Erythroblast (primary cell): ENCODE measurements around the gene SV2C.
"Not testable (repeated sequence)": the region's sequence is repeated elsewhere in the genome, so short reads cannot be mapped to it uniquely, and the experiment has no call there.

Experiments
- DNase-seq, 2 experiments: peaks; one replicate each; lab custom pipeline; 2025; lab: John Stamatoyannopoulos, UW
- GATA1 ChIP-seq: IDR thresholded peaks from 2 replicates; pipeline ENCODE4 v1.6.1; 2011; ENCODE audit warnings: low read depth, mild to moderate bottlenecking, control low read depth, low read length, moderate library complexity
- POLR2A ChIP-seq: IDR thresholded peaks from 2 replicates; pipeline ENCODE4 v1.6.1; 2011; ENCODE audit warnings: mild to moderate bottlenecking, low read length

Gene SV2C

DNA sequence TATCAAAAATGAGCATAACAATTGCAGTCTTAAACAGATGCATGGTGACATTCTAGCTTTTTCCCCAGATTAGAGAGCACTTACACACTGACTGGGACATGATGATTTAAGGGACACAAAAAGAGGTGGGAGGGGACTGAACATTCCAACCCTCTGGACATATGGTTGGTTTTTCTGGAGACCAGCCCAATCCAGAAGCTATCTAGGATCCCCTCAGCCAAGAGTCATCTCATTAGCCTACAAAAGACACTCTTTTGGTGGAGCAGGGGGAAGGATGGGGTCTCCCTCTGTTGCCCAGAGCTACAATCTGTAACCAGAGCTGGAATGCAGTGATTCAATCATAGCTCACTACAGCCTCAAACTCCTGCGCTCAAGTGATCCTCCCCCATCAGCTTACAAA is 222.6 kb downstream of the SV2C start:
- TF ChIP-seq GATA1, result no peak
- no peak for DNase-seq

DNA sequence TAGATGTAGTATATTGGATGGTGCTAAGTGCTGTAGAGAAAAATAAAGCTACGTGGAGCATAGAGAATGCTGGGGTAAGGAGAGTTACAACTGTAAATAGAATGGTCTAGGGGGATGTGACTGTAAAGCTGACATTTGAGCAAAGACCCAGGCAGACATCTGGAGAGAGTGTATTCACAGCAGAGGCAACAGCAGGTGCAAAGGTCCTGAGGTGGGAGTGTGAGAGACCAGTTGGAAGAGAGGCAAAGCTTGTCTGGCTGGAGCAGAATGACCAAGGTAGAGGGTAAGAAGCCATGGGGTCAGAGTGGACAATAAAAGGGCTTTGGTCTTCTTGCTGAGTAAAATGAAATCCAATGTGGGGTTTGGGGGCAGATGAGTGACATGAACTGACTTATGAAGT is 227.0 kb downstream of the SV2C start:
- TF ChIP-seq POLR2A, result no peak
- TF ChIP-seq GATA1, result no peak
- no peak for DNase-seq

DNA sequence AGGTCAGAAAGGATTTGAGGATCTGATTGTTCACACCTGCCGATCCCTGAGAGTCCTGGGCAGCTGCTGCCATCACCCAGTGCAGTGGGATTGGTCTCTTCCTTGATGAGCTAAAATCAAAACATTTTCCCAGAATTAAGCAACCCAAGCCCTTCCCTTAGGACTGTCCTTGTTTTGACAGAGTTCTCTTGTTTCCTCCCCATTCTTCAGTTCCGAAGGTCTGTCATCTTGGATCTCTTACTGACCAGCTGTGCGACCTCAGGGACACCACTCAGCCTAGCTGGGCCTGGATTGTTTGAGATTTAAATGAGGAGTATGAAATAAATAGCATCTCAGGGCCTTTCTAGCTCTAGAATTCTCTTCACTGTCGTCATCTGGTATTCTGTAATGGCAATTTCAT is 229.6 kb downstream of the SV2C start:
- no peak for TF ChIP-seq GATA1
- no peak for DNase-seq

DNA sequence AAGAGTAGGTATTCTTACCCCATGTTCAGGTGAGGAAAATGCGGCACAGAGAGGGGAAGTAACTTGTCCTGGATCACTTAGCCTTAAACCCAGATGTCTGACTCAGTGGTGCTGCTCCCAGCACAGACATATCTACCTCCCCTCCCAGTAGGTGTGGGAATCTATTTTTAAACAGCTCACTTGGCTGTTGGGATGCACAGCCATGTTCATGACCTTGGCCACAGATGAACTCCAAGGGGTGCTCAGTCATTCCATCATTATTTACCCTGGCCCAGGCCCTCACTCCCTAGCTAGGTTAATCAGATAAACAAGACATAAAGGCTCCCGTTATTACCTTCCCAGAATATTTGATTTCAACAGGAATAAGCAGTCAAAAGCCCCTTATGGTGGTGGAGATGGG is 231.5 kb downstream of the SV2C start:
- DNase-seq, result no peak
- TF ChIP-seq GATA1, result no peak
- no peak for TF ChIP-seq POLR2A

DNA sequence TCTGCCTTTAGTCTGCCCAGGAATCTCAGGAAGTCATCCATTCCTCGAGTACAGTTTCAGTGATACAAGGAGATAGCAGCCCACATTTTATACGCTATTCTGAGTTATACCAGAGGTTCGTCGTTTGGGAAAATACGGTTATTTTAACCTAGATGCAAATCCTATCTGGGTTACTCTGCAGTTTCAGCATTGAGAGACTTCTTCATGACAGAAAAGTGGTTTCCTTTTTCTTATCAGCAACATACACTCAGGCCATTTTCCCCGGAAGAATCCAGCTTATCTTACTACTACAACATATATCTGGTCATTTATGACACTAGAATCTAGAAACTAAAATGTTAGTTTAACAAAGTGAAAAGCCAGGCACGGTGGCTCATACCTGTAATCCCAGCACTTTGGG is 236.5 kb downstream of the SV2C start:
- TF ChIP-seq GATA1 (peak; percentile 19), POLR2A (no peak)

DNA sequence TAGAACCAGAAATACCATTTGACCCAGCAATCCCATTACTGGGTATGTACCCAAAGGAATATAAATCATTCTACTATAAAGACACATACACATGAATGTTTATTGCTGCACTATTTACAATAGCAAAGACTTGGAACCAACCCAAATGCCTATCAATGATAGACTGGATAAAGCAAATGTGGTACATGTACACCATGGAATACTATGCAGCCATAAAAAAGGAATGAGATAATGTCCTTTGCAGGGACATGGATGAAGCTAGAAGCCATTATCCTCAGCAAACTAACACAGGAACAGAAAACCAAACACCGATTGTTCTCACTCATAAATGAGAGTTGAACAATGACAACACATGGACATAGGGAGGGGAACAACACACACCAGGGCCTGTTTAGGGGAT is 240.3 kb downstream of the SV2C start:
- not testable (repeated sequence) for DNase-seq

More for the DNA sequence above, 236.5 kb downstream of the SV2C start:
- DNase-seq, result peak; percentile 81 to 87

DNA sequence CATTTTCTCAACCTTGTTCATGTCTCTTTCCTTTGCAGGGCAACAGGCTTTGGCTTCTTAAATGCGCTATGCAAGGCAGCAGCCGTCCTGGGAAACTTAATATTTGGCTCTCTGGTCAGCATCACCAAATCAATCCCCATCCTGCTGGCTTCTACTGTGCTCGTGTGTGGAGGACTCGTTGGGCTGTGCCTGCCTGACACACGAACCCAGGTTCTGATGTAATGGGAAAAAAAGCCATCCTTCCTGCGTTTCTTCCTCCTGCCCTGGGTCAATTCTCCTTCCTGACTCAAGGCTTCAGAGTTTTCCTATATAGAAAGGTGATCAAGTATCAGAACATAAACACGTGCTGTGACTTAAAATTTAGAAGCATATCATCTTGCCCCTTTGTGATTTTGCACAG is 242.1 kb downstream of the SV2C start:
- TF ChIP-seq POLR2A, result no peak
- TF ChIP-seq GATA1, result no peak
- DNase-seq, result no peak

DNA sequence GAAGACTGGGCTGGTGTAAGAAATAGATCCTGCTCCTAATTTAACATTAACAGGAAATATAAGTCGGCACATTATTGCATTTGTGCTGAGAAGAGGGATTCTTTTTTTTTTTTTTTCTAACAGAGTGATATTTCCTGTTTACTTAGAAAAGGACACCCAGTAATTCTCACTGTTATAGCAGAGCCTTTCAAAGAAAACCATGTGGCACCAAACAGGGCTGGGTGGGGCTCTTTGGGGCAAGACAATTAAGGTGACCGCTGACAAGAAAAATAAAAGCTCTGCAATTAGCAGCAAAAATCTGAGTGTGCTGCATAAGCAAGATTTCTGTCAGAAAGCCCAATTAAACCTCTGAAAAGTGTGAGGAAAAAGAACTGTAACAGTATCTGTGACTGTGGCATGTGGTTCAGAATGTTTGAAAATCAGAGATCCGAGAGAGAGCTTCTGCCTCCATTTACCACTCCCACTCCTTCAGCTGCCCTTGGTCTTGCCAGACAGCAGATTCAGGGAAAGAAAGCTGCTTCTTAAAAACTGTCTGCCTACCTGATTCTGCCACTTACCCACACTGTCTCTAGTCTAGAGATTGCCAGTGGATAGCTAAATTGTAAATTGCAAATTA is 242.8 kb downstream of the SV2C start:
- DNase-seq, result no peak
- no peak for TF ChIP-seq GATA1
- TF ChIP-seq POLR2A, result no peak

DNA sequence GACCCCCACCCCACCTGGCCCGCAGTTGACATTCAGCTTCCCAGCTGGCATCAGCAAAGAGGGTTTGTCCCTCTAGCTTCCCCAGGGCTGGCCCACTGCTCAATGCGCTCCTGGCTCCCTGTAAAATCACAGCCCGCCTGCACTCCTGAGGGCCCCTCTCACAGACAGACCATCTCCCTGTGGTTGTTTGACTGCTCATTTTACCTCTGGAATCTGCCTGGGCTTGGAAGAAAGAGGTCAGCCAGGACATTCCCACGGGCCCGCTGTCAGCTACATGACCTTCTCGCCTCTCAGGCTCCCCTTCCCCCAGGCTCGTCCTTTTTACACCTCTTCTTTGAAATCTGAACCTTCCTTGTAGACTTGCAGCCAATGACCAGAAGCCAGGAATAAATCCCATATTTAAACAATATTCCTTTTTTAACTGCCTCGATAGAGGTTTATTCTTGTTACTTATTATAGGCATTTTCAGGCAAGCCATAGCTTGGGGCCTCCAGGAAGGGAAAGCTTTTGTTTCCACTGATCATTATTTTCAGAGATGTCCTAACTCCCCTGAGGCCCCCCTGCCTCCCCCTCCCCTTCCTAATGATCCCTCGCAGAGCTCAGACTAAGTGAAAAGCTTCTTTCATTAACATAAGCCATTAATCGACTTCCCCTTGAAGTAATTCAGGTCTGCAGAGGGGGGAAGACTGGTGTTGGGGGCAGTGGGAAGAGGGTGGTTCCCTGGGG is 243.6 kb downstream of the SV2C start:
- no peak for DNase-seq
- TF ChIP-seq POLR2A, result no peak
- TF ChIP-seq GATA1, result no peak

DNA sequence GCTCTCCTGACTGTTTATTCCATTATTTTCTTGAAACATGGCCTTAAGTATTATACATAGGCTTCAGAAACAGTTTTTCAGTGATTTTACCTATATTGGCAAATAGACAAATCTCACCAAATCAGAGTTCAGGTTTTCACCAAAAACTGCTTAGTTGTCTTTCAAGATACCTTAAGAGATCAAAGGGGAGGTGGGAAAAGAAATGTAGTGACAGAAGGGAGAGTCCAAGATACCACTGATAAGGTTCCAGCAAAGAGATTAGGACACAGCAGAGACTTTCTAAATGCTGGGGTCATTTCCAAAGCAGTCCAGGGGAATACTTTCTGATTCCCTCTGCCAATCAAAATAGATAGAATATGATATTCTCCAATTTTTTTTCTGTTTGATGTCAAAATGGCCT is 246.2 kb downstream of the SV2C start:
- TF ChIP-seq GATA1, result no peak
- TF ChIP-seq POLR2A, result no peak
- no peak for DNase-seq

DNA sequence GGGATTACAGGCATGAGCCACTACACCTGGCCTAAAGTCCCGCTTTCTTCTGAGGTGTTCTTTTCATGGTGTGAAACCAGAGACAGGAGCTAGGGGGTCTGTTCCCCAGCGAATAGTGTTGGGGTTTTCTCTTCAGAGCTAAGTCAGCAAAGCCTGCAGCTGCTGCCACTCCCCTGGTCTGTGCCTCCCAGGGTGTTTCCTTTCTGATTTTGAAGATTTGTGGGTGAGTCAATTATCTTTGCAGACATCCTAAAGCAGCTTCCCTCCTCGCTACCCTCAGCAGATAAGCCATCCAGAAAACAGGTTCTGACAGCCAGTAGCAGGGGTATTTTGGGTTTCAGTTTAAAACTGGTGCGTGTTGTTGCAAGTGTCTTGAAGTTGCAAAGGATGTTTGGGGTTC is 247.9 kb downstream of the SV2C start:
- TF ChIP-seq POLR2A (no peak), GATA1 (no peak)
- peak; percentile 46 to 64 for DNase-seq

DNA sequence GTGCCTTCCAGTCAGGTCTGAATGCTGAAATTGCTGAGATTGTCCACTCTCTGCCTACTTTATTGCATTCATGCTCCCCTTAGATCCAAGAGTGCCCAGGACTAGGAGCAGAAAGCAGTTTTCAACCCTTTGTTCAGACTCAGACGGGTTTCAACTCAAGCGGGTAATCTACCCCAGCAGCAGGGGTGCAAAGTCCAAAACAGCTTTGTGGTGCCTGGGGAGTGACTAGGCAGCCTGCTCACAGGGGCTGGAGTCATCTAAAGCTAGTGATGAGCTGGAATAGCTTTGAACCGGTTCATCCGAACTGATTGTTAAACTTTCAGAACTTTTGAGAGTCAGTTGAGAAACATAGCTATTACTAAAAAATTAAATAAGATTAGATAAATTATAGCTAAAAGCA is 248.9 kb downstream of the SV2C start:
- DNase-seq, result peak; percentile 24 to 63
- TF ChIP-seq POLR2A, result no peak
- no peak for TF ChIP-seq GATA1

DNA sequence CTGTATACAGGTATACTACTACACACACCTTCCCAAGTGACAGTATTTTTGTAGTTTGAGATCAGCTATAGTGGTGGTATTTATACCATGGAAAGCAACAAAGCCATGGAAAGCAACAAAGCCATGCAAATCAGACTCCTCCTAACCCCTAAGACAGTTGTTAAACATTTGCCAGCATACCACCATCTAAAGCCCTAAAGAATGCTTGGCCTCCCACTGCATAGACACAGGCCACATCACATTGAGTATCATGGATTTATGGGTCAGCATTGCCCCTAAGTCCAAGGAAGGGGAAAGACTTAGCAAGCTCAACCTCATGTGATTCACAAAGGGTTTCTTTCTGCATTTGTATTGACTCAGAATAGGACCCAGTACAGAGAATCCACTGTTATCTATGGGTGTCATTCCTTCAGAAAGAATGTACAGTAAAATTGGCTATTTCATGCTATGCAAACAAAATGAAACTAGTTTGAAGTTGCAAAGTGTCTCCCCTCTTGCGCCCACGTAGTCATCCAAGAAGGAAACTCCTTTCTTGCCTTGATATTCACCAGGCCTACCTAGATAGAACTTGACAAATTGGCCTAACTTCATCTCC is 249.5 kb downstream of the SV2C start:
- peak in 1 of 2 experiments; percentile 31 for DNase-seq
- TF ChIP-seq GATA1 (no peak), POLR2A (no peak)

DNA sequence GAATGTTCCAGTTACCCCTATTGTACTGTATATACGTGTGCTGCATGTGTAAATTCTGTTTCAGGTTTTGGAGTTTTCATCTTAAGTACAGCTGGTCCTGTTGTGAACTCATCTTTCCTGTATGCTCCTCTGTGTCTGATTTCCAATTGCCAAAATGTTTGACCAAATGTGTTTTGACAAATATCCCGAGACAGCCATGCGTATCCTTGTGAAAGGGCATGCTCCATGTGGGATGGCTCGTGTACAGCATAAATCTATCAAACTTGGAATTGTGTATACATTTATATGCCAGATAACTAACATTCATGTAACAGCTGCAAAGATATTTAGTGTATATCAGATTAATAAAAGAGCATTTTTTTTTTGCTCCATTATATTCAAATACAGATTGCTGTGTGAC is 250.4 kb downstream of the SV2C start:
- TF ChIP-seq POLR2A (no peak), GATA1 (no peak)
- no peak for DNase-seq

DNA sequence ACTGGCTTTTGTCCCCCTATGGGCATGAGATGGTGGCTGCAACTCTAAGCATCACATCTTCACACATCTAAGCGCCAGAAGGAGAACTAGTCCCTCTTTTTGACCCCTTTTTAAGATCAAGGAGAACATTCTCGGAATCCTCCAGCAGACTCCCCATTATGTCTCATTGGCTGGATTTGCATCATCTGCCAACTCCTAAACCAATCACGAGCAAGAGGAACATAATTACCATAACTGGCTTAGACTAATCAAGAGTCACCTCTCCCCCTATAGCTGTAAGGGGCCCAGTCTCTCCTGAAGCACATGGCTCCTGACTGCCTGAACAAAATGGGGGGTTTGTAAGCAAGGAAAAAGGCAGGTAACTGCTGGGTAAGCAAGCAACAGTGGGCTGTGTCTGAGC is 251.4 kb downstream of the SV2C start:
- TF ChIP-seq GATA1, result no peak
- no peak for TF ChIP-seq POLR2A
- DNase-seq, result no peak

DNA sequence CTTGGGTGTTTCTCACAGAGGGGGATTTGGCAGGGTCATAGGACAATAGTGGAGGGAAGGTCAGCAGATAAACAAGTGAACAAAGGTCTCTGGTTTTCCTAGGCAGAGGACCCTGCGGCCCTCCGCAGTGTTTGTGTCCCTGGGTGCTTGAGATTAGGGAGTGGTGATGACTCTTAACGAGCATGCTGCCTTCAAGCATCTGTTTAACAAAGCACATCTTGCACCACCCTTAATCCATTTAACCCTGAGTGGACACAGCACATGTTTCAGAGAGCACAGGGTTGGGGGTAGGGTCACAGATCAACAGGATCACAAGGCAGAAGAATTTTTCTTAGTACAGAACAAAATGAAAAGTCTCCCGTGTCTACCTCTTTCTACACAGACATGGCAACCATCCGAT is 252.3 kb downstream of the SV2C start:
- DNase-seq, result not testable (repeated sequence)

DNA sequence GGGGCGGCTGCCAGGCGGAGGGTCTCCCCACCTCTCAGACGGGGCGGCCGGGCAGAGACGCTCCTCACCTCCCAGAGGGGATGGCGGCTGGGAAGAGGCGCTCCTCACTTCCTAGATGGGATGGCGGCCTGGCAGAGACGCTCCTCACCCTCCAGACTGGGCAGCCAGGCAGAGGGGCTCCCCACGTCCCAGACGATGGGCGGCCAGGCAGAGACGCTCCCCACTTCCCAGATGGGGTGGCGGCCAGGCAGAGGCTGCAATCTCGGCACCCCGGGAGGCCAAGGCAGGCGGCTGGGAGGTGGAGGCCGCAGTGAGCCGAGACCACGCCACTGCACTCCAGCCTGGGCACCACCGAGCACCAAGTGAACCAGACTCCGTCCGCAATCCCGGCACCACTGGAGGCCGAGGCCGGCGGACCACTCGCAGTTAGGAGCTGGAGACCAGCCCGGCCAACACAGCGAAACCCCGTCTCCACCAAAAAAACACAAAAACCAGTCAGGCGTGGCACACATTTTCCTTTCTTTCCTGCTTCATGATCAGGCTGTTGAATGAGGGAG is 253.1 kb downstream of the SV2C start:
- not testable (repeated sequence) for DNase-seq
